ENCODE measurements around the gene SBNO2.
"Not testable (repeated sequence)": the region's sequence is repeated elsewhere in the genome, so short reads cannot be mapped to it uniquely, and the experiment has no call there.

SBNO2 gene

DNA sequence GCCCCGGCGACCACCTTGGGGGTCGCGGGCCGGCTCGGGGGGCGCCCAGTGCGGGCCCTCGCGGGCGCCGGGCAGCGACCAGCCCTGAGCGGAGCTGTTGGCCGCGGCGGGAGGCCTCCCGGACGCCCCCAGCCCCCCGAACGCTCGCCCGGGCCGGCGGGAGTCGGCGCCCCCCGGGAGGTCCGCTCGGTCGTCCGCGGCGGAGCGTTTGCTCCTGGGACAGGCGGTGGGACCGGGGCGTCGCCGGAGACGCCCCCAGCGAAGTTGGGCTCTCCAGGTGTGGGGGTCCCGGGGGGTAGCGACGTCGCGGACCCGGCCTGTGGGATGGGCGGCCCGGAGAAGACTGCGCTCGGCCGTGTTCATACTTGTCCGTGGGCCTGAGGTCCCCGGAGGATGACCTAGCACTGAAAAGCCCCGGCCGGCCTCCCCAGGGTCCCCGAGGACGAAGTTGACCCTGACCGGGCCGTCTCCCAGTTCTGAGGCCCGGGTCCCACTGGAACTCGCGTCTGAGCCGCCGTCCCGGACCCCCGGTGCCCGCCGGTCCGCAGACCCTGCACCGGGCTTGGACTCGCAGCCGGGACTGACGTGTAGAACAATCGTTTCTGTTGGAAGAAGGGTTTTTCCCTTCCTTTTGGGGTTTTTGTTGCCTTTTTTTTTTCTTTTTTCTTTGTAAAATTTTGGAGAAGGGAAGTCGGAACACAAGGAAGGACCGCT is 32.2 kb upstream of the SBNO2 start:
- no peak for DNase-seq (ENCODE audit: low read depth in 2 of 2)

DNA sequence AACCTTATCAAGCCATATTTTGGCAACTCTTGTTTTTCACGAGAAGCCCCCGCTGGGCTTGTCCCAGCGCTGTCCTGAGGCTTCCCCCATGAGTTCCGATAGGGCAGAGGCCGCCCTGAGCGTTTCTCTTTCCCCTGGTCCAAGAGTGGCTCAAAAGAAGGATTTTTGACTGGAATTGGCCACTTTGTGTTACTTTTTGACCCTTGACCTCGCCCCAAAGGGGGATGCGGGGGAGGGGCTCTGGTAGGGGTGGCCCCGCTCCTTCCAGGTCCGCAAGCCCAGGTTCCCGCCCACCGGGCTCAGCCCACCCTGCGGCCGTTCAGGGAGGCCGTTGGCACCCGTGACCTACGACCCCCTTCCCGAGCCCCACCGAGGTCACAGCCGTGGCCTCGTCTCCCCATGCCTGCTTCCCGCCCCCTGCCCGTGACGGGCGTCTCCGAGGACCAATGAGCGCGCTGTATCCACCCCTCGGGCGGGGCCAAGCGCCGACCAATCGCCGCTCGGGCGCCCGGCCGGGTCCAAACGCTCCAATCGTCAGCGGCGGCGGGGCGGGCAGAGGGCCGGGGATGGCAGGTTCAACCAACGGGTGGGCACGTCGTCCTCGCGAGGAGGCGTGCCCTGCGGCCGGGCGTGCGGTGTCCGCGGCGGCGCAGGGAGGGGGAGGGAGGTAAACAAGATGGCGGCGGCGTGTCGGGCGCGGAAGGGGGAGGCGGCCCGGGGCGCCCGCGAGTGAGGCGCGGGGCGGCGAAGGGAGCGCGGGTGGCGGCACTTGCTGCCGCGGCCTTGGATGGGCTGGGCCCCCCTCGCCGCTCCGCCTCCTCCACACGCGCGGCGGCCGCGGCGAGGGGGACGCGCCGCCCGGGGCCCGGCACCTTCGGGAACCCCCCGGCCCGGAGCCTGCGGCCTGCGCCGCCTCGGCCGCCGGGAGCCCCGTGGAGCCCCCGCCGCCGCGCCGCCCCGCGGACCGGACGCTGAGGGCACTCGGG is 31.3 kb upstream of the SBNO2 start, which contains the start of gene STK11:
Gene STK11, plus strand, starts transcription at position 665 of the 986 bp plus-strand sequence. CDS start 1,136 bp downstream, outside the sequence.
- DNase-seq (ENCODE audit: low read depth in 2 of 2): peak; percentile 99

DNA sequence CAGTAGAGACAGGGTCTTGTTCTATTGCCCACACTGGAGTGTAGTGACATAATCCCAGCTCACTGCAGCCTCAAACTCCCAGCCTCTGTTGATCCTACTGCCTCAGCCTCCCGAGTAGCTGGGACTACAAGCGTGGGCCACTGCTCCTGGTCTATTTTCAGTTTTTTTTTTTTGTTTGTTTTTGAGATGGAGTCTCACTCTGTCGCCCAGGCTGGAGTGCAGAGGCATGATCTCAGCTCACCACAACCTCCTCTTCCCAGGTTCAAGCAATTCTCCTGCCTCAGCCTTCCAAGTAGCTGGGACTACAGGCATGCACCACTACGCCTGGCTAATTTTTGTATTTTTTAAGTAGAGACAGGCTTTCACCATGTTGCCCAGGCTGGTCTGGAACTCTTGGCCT is 26.5 kb upstream of the SBNO2 start:
- not testable (repeated sequence) for DNase-seq (ENCODE audit: low read depth in 2 of 2)

DNA sequence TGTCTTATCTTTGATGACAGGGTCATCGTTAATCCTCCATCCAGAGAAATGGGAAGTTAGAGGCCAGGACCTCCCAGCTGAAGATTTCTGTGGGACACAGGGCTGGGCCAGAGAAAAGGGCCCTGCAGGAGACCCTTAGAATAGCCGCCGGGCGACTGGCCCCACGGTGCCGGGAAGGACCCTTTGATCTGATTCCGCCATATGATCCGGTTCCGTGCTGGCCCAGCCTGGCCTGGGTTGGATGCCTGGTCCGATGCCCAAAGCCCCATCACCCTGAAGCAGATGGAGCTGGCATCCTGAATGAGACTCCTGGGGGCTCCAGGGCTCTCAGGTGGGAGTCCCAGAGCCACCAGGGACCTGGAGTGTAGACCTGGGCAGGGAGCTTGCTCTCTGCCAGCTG is 25.5 kb upstream of the SBNO2 start:
- no peak for DNase-seq (ENCODE audit: low read depth in 2 of 2)

DNA sequence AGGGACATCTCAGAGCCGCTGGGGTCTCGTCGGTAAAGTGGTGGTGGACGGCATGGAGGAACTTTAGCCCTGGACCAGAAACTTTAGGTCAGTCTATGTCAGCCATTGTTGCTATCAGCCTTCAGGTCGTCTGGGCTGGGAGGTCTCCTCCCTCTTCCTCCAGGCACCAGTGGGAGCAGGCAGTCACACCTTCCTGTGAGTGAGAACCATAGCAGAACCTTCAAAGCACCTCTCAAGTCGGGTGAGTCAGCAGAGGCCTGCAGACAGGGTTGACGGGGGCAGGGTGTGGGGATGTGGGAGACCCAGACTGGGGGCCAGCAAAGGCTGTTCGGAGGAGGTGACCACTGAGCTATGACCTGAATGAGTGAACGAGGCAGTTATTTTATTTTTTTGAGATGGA is 15.4 kb upstream of the SBNO2 start:
- DNase-seq (ENCODE audit: low read depth in 2 of 2): peak; percentile 48 to 60

DNA sequence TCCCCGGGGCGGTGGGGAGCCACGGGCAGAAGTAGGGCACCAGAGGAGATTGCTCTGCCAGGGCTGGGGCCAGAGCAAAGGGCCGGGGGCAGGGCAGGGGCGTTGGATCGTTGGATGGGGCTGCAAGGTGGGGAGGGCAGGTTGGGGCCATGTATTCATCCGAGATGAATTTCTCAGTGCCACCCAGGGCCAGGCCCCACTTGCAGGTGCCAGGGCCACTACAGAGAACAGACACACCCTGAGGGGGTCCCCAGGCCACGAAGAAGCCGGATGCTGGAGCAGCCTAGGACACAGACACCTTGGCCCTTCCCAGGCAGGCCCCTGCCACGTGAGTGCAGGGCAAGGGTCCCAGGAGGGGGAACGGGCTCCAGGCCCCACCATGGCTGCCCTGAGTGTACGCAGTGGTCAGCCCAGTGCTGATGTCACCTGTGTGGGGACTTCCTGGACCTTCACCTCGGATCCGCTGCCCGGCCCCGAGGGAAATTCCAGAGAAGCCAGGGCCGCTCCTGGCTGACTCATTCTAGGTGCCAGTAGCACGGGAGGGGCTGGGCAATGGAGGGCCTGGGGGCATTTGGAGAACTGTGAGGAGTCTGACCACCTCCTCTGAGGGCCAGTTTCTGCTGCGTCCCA is 9.6 kb upstream of the SBNO2 start:
- DNase-seq (ENCODE audit: low read depth in 2 of 2): no peak

DNA sequence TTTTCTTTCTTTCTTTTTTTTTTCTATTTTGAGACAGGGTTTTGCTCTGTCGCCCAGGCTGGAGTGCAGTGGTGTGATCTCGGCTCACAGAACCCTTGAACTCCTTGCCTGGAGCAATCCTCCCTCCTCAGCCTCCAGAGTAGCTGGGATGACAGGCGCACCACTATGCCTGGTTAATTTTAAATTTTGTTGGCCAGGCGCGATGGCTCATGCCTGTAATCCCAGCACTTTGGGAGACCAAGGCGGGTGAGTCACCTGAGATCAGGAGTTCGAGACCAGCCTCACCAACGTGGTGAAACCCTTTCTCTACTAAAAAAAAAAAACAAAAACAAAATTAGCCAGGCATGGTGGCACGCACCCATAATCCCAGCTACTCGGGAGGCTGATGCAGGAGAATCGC is 8.7 kb upstream of the SBNO2 start:
- no peak for DNase-seq (ENCODE audit: low read depth in 2 of 2)

DNA sequence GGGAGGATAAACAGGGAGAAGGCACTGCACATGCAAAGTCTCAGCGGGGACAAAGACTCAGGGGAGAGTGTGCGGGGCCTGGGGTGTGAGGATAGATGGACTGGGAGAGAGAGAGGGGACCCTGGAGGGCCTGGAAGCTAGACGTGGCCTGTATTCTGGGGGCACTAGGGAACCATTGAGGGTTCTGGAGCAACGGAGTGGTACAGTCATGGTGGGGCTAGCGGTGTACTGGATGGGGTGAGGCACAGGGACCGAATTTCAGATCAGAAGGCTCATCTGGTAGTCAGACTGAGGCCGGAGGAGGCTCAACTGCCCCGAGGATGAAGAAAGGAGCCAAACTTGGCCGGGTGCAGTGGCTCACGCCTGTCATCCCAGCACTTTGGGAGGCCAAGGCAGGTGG is 8.0 kb upstream of the SBNO2 start:
- no peak for DNase-seq (ENCODE audit: low read depth in 2 of 2)

DNA sequence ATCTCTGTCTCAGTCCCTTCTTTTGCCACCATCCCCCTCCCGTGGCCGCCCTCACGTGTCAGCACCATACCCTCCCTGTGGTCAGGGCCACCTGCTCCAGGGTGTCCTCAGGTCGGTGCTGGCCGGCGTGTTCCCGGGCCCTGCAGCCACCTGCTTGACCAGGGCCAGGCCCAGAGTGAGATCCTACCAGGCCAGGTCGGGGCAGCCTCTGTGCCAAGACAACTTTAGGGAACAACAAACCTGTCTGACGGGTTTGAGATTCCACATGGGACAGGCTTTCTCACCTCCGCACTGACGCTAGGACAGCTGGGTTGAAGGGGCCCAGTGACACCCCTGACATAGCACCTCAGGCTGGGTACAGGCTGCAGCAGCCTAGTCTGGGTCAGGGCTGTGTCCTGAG is 7.5 kb upstream of the SBNO2 start:
- no peak for DNase-seq (ENCODE audit: low read depth in 2 of 2)

DNA sequence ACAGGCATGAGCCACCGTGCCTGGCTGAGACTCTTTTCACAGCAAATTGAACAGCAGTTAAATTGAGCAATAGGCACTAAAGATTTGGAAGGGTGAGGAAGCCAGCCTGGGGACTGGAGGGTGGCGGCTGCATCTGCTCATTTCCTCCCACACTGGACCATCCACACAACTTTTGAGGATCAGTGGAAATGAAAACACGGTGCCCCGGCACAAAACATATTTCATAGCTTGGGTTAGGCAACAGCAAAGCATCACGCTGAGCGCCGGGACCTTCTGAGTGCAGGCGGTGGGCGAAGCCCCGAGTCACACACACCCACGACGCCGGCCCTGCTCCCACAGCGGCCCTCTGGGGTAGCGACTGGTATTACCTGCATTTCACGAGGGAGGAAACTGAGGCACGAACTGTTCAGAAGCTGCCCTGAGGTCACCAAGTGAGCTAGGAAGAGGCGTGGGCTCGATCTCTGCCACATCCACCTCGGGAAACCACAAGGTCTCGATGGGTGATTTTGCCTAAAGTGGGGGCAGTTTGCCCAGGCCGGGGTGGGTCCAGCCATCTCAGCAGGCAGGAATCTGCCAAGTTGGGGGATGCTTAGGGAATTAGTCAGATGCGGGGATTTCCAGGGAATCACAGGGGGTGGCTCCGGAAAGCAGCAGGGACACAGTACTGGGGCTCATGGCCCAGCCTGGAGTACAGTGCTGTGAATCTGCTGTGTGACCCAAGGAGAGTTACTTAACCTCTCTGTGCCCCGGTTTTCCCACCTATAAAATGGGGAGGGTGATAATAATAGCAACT is 3.5 kb upstream of the SBNO2 start:
- DNase-seq (ENCODE audit: low read depth in 2 of 2): no peak

DNA sequence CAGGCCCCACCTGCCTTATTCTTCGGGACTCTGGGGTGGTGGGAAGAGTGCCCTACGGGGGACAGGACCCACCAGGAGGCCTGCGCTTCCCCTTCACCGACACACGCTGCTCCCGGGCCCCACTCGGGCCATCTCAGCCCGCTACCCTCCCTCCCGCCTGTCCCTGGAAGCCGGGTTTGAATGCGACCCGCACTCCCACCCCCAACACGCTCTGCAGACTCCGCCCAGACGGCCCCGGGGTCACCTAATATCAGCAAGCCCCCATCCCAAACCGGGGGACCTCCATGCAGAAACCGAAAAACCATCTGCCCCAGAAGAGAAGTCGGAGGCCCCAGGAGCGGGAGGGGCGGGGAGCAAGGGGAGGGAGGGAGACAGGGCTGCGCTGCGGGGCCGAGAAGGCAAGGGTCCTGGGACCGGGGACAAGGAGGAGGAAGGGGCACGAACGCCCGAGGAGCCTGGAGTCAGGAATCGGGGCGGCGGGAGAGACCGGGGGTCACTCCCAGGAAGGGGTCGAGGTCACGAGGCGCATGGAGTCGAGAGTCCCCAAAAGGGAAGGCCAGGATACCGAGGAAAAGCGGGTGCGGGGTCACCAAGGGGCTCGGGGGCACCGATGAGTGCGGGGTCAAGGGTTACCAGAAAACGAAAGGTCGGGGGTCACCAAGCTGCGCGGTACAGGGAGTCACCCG is 766 bp downstream of the SBNO2 start:
- DNase-seq (ENCODE audit: low read depth in 2 of 2): no peak

DNA sequence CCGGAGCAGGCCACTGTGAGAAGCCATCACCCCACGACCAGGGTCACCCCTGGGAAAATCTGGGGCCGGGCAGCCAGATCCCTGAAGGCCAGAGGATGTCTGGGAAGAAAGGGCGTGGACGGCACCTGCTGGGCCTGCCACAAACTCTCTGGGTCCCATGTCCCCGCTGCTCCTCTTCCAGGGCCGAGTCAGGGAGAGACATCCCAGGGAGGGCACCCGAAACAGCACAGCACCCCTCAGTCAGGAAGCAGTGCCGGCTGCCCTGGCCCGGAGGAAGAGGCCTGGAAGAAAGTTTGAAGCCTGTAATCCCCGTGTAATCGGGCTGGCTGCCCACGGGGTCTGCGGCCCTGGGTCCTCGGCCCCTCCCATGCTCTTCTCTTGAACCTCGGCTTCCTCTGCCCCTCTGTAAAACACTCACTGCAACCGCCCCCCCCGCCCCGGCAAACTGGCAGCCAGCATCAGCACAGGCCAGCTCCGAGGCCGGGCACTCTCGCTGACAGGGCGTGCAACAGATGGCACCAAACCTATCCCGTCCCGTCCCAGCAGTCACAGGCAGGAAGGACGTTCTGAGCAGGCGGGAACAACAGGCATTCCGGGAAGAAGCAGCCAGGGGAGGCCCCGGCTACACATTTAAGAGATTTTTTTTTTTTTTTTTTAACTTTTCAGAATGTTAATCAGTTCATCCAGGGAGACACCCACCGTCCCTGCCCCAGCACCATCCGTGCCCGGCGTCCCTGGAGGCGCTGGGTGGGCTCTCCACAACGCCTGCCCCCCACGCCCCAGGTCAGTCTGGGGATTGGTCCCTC is 1.5 kb downstream of the SBNO2 start:
- DNase-seq (ENCODE audit: low read depth in 2 of 2): no peak

DNA sequence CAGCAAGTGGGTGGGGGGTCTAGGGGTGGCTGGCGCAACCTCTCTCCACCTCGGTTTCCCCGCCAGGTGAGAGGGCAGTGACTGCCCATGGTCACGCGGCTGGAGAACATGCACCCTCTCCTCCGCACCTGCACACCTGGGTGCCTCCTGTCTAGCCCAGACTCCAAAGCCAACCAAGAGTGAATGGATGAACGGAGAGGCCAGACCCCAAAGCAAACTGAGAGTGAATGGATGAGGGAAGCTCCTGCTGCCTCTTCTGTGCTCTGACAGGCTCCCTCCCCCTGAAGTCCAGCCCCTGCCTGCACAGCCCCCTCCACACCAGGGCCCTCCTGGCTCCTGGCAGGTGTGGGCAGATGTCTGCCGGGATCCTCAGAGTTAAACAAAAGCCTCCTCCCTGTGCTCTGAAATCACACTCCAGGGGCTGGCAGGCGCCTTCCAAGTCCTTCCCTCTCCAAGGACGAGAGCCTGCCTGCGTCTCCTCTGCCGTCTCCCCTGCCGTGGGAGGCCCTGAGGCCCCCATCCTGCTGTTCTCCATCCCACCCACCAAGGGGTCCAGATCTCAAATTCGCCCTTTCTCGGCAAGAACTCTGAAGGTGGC is 2.2 kb downstream of the SBNO2 start:
- no peak for DNase-seq (ENCODE audit: low read depth in 2 of 2)

DNA sequence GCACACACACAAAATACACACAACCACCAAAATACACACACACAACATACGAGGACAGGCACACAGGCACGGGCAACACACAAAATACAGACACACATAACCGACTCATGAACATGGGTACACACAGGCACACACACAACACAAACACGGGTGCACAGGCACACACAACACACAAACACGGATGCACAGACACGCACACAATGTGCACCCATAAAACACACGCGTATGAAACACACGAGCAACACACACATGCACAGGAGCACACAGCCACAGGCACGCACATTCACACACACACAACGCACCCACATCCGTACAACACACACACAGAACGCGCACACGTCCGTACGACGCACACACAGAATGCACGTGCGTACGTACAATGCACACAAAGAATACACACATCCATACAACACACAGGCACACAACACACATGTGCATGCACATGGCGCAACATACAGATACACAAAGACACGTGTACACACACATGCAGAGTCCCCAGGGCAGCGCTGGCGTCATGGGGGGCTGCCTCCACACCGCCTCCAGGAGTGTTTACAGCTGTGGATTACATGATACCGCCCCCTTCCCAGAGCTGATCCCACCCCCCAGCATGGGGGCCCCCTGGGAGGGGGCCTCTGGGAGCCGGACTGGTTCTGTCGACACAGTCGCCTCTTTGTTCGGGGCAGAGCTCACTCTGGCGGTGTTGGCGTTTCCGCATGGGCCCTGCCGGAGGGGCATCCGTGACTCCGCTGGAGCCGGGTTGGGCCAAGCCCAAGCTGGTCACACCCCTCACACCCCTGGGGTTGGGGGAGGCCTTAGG is 2.9 kb downstream of the SBNO2 start:
- no peak for DNase-seq (ENCODE audit: low read depth in 2 of 2)

DNA sequence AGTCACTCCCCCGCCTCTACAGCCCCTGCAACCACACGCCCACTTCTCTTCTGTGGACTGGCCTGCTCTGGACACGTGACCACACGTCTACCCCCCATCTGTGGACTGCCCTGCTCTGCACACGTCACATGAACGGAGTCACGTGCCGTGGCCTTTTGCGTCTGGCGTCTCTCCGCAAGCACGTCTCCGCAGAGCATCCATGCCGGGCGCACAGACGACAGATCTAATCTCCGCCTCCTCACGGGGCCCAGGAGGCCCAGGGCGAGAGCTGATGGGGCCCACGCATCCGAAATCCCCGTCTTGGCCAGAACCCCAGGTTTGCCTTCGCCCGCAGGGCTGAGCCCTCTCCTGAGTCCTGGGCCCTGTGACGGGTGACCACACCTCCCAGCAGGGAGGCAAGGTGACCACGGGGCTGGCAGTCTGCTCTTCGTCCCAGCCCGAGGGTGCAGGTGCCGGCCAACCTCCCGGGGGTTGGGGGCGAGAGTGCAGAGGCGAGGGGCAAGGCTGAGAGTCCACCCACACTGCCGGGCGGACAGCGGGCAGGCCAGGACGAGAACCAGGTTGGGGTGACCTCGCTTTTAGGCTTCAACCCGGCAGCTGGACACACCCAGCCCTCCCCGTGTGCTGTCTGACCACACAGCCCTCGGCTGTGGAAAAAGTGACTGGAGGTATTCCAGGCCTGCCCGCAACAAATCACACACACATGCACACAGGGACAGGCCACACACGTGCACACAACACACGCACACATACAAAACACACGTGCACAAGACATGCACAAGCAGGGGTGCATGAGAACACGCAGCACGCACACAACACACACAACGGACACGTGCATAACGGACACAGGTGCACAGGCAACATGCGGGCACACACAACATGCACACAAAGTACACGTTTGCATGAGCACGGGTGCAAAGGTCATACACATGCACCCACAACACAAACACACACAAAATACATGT is 3.9 kb downstream of the SBNO2 start:
- no peak for DNase-seq (ENCODE audit: low read depth in 2 of 2)

DNA sequence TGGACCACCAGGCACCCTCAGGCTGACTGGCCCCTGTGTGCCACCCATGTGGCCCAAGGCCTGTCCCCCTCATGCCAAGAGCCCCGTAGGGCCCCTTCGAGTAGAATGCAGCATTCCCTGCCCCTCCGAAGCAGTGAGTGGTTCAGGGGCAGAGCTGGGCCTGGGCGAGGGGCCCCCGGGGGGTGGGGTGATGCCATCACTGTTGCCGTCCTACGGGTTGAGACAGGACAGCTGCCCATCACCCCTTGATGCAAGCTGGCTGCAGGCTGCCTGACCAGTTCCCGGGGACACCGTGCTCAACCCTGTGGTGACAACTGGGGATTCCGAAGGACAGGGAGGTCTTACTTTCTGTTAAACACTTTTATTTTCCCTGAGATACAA is 4.7 kb downstream of the SBNO2 start:
- DNase-seq (ENCODE audit: low read depth in 2 of 2): no peak

DNA sequence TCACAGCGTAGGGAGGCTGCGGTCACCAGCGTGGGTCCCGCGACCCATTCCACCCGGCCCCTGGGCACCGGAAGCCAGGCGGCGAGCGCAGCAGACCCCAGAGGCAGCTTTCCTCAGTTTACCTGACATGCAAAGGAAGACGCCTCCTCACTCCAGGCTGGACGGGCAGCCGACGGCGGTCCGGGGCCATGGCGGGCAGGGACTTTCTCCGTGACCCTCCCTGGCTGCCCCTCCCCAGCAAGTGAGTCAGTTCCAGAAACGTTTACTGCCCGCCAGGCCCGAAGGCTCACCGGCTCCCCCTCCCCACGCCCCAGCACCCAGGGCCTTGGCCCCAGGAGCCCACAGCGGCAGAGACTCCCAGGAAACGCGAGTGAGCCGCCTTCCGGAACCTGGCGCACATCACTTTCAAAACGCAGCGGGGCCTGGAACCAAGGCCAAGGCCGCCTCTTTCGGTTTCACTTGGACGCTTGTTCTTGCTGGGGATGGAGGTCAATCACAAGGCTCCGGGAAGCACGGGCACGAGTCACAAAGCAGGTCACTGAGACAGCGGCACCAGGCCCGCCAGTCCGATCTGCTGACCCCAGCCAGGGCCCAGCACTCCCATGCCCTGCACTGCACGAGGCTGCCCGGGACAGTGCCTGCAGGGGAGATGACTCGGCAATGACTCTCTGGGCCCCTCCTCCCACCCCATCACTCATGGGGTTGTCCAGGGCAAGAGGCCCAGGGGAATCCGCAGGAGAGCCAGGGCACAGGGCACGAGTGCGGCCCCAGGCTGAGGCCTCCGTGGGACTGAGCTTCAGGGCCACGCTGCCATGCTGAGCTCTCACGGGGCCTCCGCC is 5.3 kb downstream of the SBNO2 start:
- no peak for DNase-seq (ENCODE audit: low read depth in 2 of 2)
